Measurements from ENCODE around the gene DPYSL4.
"Not testable (repeated sequence)": the region's sequence is repeated elsewhere in the genome, so short reads cannot be mapped to it uniquely, and the experiment has no call there.

The DPYSL4 gene

DNA sequence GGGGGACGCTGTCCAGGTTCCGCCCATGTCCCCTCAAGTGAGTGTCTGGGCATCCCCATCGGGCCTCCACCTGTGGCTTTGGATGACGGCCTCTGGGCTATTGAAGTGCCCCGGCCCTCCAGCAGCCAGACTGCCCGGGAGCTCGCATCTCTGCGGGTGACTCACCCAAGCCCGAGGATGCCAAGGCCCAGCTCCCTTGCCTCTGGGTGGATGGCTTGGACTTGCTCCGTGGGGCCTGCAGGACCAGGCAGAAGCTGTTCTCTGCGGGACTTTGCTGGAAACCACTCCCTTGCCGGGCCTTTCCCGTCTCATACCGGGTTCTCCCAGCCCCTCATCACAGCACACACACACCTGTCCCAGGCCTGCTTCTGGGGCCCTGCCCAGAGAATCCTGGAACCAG lies 22.4 kb downstream of the DPYSL4 start:
- DNase-seq: no peak

GRCh38 chr10:132209978-132210530 lies 23.3 kb downstream of the DPYSL4 start:
- no peak for DNase-seq

- DNase-seq: no peak
Measured at GRCh38 chr10:132210766-132211165, 24.0 kb downstream of the DPYSL4 start.

- DNase-seq: no peak
Measured at GRCh38 chr10:132211246-132211645, 24.5 kb downstream of the DPYSL4 start.

- no peak for DNase-seq
Measured at GRCh38 chr10:132212816-132213215, 26.1 kb downstream of the DPYSL4 start.

DNA sequence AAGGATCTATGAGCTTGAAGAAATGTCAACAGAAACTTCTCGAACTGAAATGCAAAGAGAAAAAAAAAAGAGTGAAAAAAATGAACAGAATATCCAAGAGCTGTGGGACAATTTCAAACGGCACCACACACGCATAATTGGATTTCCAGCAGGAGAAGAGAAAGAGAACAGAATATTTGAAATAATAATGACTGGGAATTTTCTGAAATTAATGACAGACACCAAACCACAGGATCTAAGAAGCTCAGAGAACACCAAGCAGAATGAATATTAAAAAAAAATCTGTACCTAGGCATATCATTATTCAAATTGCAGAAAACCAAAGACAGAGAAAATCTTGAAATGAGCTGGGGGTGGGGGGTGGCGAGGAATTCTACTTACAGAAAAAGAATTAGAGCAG lies 27.2 kb downstream of the DPYSL4 start:
- DNase-seq: no peak

DNA sequence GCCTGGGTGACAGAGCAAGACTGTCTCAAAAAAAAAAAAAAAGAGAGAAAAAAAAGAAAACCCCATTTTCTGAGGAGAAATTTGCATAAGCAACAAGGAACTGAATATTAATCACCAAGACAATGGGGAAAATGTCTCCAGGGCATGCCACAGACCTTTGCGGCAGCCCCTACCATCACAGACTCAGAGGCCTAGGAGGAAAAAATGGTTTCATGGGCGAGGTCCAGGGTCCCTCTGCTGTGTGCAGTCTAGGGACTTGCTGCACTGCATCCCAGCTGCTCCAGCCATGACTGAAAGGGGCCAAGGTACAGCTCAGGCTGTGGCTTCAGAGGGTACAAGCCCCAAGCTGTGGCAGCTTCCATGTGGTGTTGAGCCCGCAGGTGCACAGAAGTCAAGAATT lies 29.7 kb downstream of the DPYSL4 start:
- DNase-seq: not testable (repeated sequence)

- no peak for DNase-seq
Measured at GRCh38 chr10:132219486-132219885, 32.7 kb downstream of the DPYSL4 start.

GRCh38 chr10:132220061-132220460 lies 33.3 kb downstream of the DPYSL4 start:
- DNase-seq: no peak

- not testable (repeated sequence) for DNase-seq
Measured at GRCh38 chr10:132220996-132221395, 34.2 kb downstream of the DPYSL4 start.

- DNase-seq: no peak
Measured at GRCh38 chr10:132222726-132223125, 36.0 kb downstream of the DPYSL4 start.

DNA sequence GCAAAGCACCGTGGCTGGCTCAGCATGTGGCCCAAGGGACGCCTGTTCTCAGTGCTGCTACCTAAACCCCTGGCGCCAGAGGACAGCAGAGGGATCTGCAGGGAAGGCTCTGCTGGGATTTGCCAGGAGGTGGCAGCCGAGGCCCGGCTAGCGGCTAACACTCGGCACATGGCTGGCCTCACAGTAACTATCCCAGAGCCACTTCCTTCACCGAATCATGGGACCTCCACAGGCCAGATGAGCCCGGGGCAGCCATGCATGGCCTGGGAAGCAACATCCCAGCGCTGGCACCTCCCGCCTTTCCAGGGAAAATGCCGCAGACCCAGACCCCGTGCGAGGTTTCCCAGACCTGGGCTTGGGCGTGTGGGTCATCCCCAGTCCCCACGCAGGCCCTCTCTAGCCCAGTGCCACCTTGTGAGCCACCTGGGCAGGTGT lies 36.4 kb downstream of the DPYSL4 start:
- DNase-seq: peak; percentile 82

DNA sequence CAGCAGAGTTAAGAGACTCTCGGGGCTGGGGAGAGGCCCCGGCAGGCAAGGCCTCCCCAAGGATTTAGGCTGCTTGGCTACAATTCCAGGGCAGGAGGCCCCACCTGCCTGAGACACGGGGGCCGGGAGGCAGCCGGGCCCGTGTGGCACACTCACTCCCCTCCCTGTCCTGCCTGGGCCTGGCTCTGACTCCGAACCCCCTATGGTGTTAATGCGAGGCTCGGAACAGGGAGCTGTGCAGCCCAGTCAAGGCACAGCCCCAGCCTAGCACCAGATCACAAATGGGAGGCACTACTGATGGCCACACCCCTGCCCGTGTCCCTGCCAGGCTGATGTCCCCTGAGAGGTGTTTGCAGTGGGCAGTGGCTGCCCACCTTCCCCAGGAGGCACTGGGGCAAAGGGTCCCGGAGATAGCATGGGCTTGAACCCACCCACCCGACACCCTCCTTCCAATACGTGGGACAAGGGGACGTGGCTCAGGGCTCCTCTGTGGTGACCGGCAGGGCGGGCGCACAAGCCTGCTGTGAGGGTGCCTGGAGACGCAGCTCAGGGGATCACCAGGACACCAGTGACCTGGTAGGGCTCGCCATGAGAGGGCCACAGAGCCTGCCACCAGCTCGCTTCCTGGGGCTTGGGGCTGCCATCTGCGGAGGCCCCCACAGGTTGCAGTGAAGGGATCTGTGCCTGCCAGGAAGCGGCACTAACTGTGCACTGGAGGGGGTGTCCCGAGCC lies 37.0 kb downstream of the DPYSL4 start:
- DNase-seq: no peak

DNA sequence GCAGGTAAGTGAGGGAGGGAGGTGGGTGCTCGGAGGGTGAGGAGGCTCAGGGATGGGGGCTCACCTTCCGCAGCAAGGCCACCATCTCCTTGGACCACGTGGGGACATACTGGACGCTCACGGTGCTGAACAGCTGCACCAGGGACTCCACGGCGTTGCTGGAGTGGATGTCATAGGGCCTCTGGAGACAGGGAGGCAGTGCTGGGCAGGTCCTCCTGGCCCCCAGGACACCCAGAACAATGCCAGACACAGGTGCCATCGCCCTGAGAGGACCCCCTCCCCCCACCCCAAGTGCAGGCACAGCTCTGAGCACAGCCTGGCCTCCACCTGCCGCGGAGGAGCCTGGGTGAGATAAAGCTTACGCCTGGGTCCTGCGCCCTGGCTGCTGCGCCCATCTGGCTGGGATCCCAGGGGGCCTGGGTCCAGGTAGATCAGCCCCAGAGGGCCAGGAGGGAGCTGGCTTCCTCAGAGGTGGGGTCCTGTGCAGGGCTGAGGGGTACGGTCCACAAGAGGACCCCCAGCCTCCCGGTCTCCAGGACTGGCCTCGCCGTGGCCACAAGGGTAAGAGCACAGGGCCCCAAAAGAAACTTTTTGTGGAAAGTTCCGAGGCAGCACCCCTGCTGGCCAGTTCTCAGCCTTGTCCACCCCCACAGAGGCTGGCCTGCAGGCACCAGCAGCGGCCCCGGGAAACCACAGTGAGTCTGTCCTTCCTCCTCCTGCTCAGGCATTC lies 37.8 kb downstream of the DPYSL4 start:
- no peak for DNase-seq

DNA sequence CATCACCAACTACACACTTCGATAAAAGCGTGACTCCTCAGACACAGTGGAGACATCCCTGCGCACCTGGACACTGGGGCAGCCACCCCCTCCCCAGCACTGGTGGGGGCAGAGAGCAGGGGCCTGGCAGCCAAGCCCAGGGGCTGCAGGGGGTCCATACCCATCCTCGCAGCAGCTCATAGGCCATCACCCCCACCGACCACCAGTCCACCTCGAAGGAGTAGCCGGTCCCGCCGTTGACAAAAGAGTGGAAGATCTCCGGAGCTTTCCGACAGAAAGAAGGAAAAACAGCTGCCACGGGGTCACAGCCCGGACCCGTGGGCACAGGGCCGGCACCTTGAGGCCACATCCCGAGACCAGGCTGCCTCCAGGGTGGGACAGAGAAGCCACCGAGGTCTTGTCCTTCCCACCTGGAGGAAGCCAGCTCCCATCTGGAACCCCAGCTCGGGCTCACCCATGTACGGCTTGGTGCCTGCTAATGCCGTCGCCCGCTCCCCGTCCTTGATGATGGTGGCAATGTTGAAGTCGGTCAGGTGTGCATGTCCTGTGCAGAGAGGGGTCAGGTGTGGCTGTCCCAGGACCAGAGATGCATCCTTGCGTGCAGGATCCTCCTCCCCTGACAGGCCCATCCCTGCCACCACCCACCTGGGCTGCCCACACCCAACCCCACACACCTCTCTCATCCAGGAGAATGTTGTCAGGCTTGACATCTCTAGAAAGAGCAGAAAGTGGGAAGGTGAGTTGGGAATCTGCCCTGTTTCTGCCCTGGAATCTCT lies 38.5 kb downstream of the DPYSL4 start:
- DNase-seq: no peak

DNA sequence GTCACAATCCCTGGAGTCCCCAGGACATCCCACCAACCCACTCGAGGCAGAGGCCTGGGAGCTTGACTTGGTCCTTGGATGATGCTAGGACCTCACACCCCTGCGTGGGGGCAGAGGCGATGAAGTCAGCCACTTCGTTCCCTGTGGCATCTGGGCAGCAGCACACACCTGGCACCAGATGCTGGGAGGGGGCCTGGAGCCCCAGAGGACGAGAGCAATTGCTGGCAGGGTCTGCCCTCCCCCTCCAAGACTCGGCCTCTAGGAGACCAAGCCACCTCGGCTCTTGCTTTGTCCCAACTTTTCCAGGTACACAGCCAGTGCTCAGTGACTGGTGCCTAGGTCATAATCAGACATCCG lies 39.1 kb downstream of the DPYSL4 start:
- DNase-seq: no peak

GRCh38 chr10:132226586-132227405 lies 40.0 kb downstream of the DPYSL4 start:
- no peak for DNase-seq

GRCh38 chr10:132227851-132228390 lies 41.2 kb downstream of the DPYSL4 start:
- DNase-seq: no peak

DNA sequence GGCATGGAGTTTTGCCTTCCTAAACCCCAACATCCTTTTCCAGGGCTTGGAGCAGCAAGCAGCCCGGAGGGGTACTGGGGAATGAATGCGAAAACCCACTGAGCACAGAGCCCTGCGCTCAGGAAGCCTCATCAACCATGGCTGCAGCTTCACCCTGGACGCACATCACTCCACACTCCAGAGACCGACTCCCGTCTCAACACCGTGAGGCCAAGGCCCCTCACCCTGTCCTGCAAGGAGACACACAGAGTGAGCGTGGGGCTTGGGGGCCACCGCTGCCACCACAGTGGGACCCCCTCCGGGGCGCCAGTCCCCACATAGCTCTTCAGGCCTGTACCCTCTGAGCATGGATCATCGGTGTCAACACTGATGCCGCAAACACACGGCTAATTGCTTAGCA lies 41.9 kb downstream of the DPYSL4 start:
- DNase-seq: no peak

- no peak for DNase-seq
Measured at GRCh38 chr10:132229096-132229495, 42.3 kb downstream of the DPYSL4 start.

GRCh38 chr10:132229834-132230556 lies 43.2 kb downstream of the DPYSL4 start:
- DNase-seq: peak; percentile 65
